Panc1 (cell line): ENCODE data around the gene BAD. TPM values are rescaled to one million over a fixed set of nuclear protein-coding genes. Genes with fewer than 3 reads are reported as not detected.

Source experiments
- ATAC-seq: fragments of 200-7000 bp; cut with Tn5 transposase; 2 replicates; pipeline ENCODE4 v1.9.1; 2020; ENCODE audit warnings: mild to moderate bottlenecking, moderate library complexity
- BruUV-seq: library from RNA; stranded (reverse); fragments of 400-500 nt; replicated peaks from 2 replicates; lab custom pipeline; 2021; lab: Mats Ljungman, UMichigan
- CTCF ChIA-PET: fragments of 300-600 bp; sonication (Branson Sonifier 250); formaldehyde crosslinking; loops from one replicate; lab custom pipeline; 2022; ENCODE audit warnings: antibody characterized with exemption; lab: Charles Lee
- POLR2A ChIA-PET: fragments of 300-600 bp; sonication (Branson Sonifier 250); formaldehyde crosslinking; loops from one replicate; lab custom pipeline; 2022; ENCODE audit warnings: antibody characterized with exemption; lab: Charles Lee
- DNase-seq: peaks from one replicate; pipeline ENCODE4 v3.0.0-alpha.2; 2010; ENCODE audit warnings: low read depth, low spot score
- H3K27ac ChIP-seq: 2 replicates; pipeline ENCODE4 v1.5.1; 2011; ENCODE audit warnings: mild to moderate bottlenecking, low read length, inconsistent platforms
- H3K27me3 ChIP-seq: fragments of 200-500 bp; sonication (Bioruptor generic); 2 replicates; pipeline ENCODE4 v1.6.0; 2014; ENCODE audit warnings: low read length, inconsistent platforms; ENCODE audit not compliant: control insufficient read depth, insufficient read depth
- H3K36me3 ChIP-seq: fragments of 200-500 bp; sonication (Bioruptor generic); 2 replicates; pipeline ENCODE4 v1.5.1; 2014; ENCODE audit warnings: inconsistent platforms, mild to moderate bottlenecking, low read length, moderate library complexity; ENCODE audit not compliant: control insufficient read depth, insufficient read depth
- H3K4me1 ChIP-seq: 2 replicates; pipeline ENCODE4 v1.5.1; 2011; ENCODE audit warnings: inconsistent platforms, mild to moderate bottlenecking, low read length, moderate library complexity; ENCODE audit not compliant: control insufficient read depth, insufficient read depth
- H3K4me3 ChIP-seq, 2 experiments: 2 replicates each; pipeline ENCODE4 v1.5.1; 2011 to 2012; ENCODE audit warnings: low read depth in 2 of 2, low read length in 2 of 2, mild to moderate bottlenecking in 2 of 2, inconsistent platforms in 1 of 2, moderate library complexity in 1 of 2
- H3K9me3 ChIP-seq: fragments of 200-500 bp; sonication (Bioruptor generic); 2 replicates; pipeline ENCODE4 v1.5.1; 2014; ENCODE audit warnings: low read depth, mild to moderate bottlenecking, inconsistent platforms, low read length, moderate library complexity; ENCODE audit not compliant: control insufficient read depth, insufficient read depth
- CTCF ChIP-seq: fragments of 450-650 bp; IDR thresholded peaks from 2 replicates; pipeline ENCODE4 v1.5.1; 2017; ENCODE audit warnings: mild to moderate bottlenecking
- POLR2AphosphoS5 ChIP-seq: IDR thresholded peaks from 2 replicates; pipeline ENCODE4 v1.6.1; 2012; ENCODE audit warnings: mild to moderate bottlenecking, low read depth, low read length, moderate library complexity
- REST ChIP-seq, 2 experiments: IDR thresholded peaks; 2 replicates each; pipeline ENCODE4 v1.6.1; 2011 to 2012; ENCODE audit warnings: low read depth in 2 of 2, control low read depth in 1 of 2, low read length in 1 of 2, mild to moderate bottlenecking in 1 of 2, moderate library complexity in 1 of 2; ENCODE audit not compliant: insufficient read depth in 1 of 2
- SIN3A ChIP-seq: IDR thresholded peaks from 2 replicates; pipeline ENCODE4 v1.6.1; 2012; ENCODE audit warnings: low read depth, mild to moderate bottlenecking, low read length, moderate library complexity, borderline replicate concordance; ENCODE audit not compliant: insufficient read depth
- TCF7L2 ChIP-seq: IDR thresholded peaks from 2 replicates; pipeline ENCODE4 v1.6.1; 2011; ENCODE audit warnings: mild to moderate bottlenecking, low read depth, low read length, inconsistent platforms
- in situ Hi-C: cut with HindIII; loops from 2 replicates; pipeline ENCODE4 v1.10.0; 2016; ENCODE audit warnings: low sequenced_read_pairs, low pct_unique_long_range_greater_than_20kb
- intact Hi-C: fragments of 100-400 bp; cut with micrococcal nuclease; formaldehyde crosslinking; loops from one replicate; pipeline ENCODE4 v1.10.0; 2022; ENCODE audit not compliant: unreplicated experiment
- total RNA-seq: library from RNA; stranded (reverse); gene quantifications from one replicate; pipeline ENCODE4 v1.2.1, GENCODE V29; 2021; ENCODE audit not compliant: unreplicated experiment

BAD gene
- total RNA-seq, 1 experiment from 2014 or later: 77.7 TPM

- Histone ChIP-seq H3K4me3 (no peak overlapping the region), H3K27me3 (no peaks in the 10 kb centered on the region), H3K27ac (no peak overlapping the region), H3K9me3 (no peaks in the 10 kb centered on the region), H3K36me3 (no peaks in the 10 kb centered on the region), H3K4me1 (peaks cover 13% of the 10 kb centered on the region)
- ATAC-seq (no peak), DNase-seq (no peak)
- BruUV-seq: no TSS peak
- ChIA-PET POLR2A (interaction anchor here (0.6 kb wide), 2 partner anchors 13 to 1032 kb away, joined by 3 to 9 read pairs; no protein-coding TSS in a partner anchor), CTCF (no interaction called here)
- in situ Hi-C loops (no loop called here), intact Hi-C loops (no loop called here)
- TF ChIP-seq REST (IDR thresholded peaks at IDR 0.05; ENCODE audit: insufficient read depth in 1 of 2, low read depth in 2 of 2, low read length in 1 of 2) (no peak), SIN3A (no peak), POLR2AphosphoS5 (no peak), CTCF (no peak), TCF7L2 (no peak)
Observed at GRCh38 chr11:64263947-64264317, 20.5 kb downstream of the BAD start.

GRCh38 chr11:64263021-64263946, 21.2 kb downstream of the BAD start:
- Histone ChIP-seq H3K36me3 (no peaks in the 10 kb centered on the region), H3K27ac (no peak overlapping the region), H3K4me3 (no peak overlapping the region), H3K4me1 (peaks cover 6% of the 10 kb centered on the region), H3K27me3 (no peaks in the 10 kb centered on the region), H3K9me3 (no peaks in the 10 kb centered on the region)
- TF ChIP-seq POLR2AphosphoS5 (no peak), SIN3A (no peak), TCF7L2 (no peak), REST (IDR thresholded peaks at IDR 0.05; ENCODE audit: insufficient read depth in 1 of 2, low read depth in 2 of 2, low read length in 1 of 2) (no peak), CTCF (no peak)
- in situ Hi-C loops (no loop called here), intact Hi-C loops (no loop called here)
- no peak for DNase-seq
- no peak for ATAC-seq
- POLR2A ChIA-PET: interaction anchor here (0.6 kb wide), 1 partner anchor 14 kb away, joined by 3 read pairs; no protein-coding TSS in a partner anchor
- BruUV-seq: no TSS peak
- CTCF ChIA-PET: interaction anchor here (0.6 kb wide), 1 partner anchor 11 kb away, joined by 5 read pairs; no protein-coding TSS in a partner anchor
